Left ventricle myocardium superior (tissue), 1 donor: Measurements from ENCODE around the gene ACOX3. TPM values are rescaled to one million over a fixed set of nuclear protein-coding genes. Genes with fewer than 3 reads are reported as not detected.
A peak's percentile ranks its signal among the peaks of the same experiment; 100 is the strongest.

ENCODE experiments used
- ATAC-seq: fragments of 200-7000 bp; cut with Tn5 transposase; one replicate; pipeline ENCODE4 v1.9.1; 2020; ENCODE audit warnings: mild to moderate bottlenecking, moderate library complexity
- DNase-seq: peaks from one replicate; pipeline ENCODE4 v3.0.0-alpha.2; 2020
- intact Hi-C: fragments of 100-400 bp; cut with micrococcal nuclease; formaldehyde crosslinking; loops from one replicate; pipeline ENCODE4 v1.11.0; 2022
- total RNA-seq: library from RNA; stranded (reverse); fragmentation: NEBNext Ultra II Directional; extraction: Animal tissue kit (Norgen Biotek cat#: 25700); gene quantifications from one replicate; pipeline ENCODE4 v1.2.1, GENCODE V29; 2021
- donor health status: DM: no; HTN: yes; CAD: no; lungs with severe emphysema.

Gene ACOX3
- total RNA-seq, 1 donor from 2014 or later, result 25.8 TPM

GRCh38 chr4:8469550-8469949, 29.0 kb upstream of the ACOX3 start:
- ATAC-seq, result no peak
- intact Hi-C loops, result no loop called here
- no peak for DNase-seq

GRCh38 chr4:8468746-8469535, 28.4 kb upstream of the ACOX3 start:
- peak; percentile 69 for ATAC-seq

GRCh38 chr4:8467016-8467415, 26.5 kb upstream of the ACOX3 start:
- DNase-seq (no peak), ATAC-seq (no peak)
- intact Hi-C loops, result no loop called here

More at GRCh38 chr4:8468746-8469535, 28.4 kb upstream of the ACOX3 start:
- intact Hi-C loops, result no loop called here
- peak; percentile 71 for DNase-seq

- intact Hi-C loops, result no loop called here
These were observed 25.4 kb upstream of the ACOX3 start for GRCh38 chr4:8465615-8466611.

GRCh38 chr4:8464381-8464780, 23.9 kb upstream of the ACOX3 start:
- intact Hi-C loops, result no loop called here
- DNase-seq, result no peak
- no peak for ATAC-seq

More at GRCh38 chr4:8465615-8466611, 25.4 kb upstream of the ACOX3 start:
- ATAC-seq (no peak), DNase-seq (no peak)

- intact Hi-C loops, result no loop called here
- ATAC-seq, result no peak
- DNase-seq, result no peak
These were observed 23.3 kb upstream of the ACOX3 start for GRCh38 chr4:8463811-8464210.

GRCh38 chr4:8461616-8462015, 21.1 kb upstream of the ACOX3 start:
- DNase-seq (no peak), ATAC-seq (no peak)
- intact Hi-C loops, result no loop called here

- ATAC-seq (no peak), DNase-seq (no peak)
- intact Hi-C loops, result no loop called here
These were observed 20.6 kb upstream of the ACOX3 start for GRCh38 chr4:8461086-8461485.

GRCh38 chr4:8459867-8460445, 19.4 kb upstream of the ACOX3 start:
- intact Hi-C loops, result no loop called here
- ATAC-seq (no peak), DNase-seq (no peak)

GRCh38 chr4:8457646-8458252, 17.2 kb upstream of the ACOX3 start:
- DNase-seq (no peak), ATAC-seq (no peak)
- intact Hi-C loops, result no loop called here

- intact Hi-C loops, result no loop called here
- no peak for DNase-seq
- no peak for ATAC-seq
These were observed 13.4 kb upstream of the ACOX3 start for GRCh38 chr4:8453957-8454356.

GRCh38 chr4:8451440-8452182, 11.1 kb upstream of the ACOX3 start:
- no peak for DNase-seq
- intact Hi-C loops, result no loop called here
- peak; percentile 56 for ATAC-seq

GRCh38 chr4:8446122-8446521, 5.6 kb upstream of the ACOX3 start:
- ATAC-seq (peak; percentile 42), DNase-seq (no peak)
- intact Hi-C loops, result no loop called here

GRCh38 chr4:8443801-8444200, 3.3 kb upstream of the ACOX3 start:
- ATAC-seq (no peak), DNase-seq (no peak)
- intact Hi-C loops, result no loop called here

GRCh38 chr4:8442596-8443358, 2.3 kb upstream of the ACOX3 start:
- DNase-seq (no peak), ATAC-seq (no peak)
- intact Hi-C loops, result no loop called here

- no peak for DNase-seq
- intact Hi-C loops, result no loop called here
These were observed 1.1 kb upstream of the ACOX3 start for GRCh38 chr4:8441499-8442091.

GRCh38 chr4:8439914-8440491, 520 bp downstream of the ACOX3 start:
- ATAC-seq (peak; percentile 53), DNase-seq (no peak)
- intact Hi-C loops, result no loop called here

More at GRCh38 chr4:8441499-8442091, 1.1 kb upstream of the ACOX3 start:
- ATAC-seq, result no peak
